Effector memory CD8-positive, alpha-beta T cell (primary cell): Measurements from ENCODE around the gene ATP6V1F.

ENCODE experiments used
- ATAC-seq: fragments of 150-1000 bp; cut with Tn5 transposase; replicated peaks from 2 replicates; pipeline ENCODE4 v1.10.0; 2021; ENCODE audit warnings: mild to moderate bottlenecking, moderate library complexity
- DNase-seq, 3 experiments: peaks; one replicate each; pipeline ENCODE4 v3.0.0; 2021
- H3K27ac Mint-ChIP-seq, 2 donors: one replicate each; pipeline ENCODE4 v1.8.0; 2022; ENCODE audit warnings: mild to moderate bottlenecking in 2 of 2, mixed read lengths in 2 of 2, moderate library complexity in 2 of 2
- H3K27me3 Mint-ChIP-seq, 2 donors: one replicate each; pipeline ENCODE4 v1.8.0; 2022; ENCODE audit warnings: mixed read lengths in 2 of 2
- H3K36me3 Mint-ChIP-seq: one replicate; pipeline ENCODE4 v1.8.0; 2022; ENCODE audit warnings: mild to moderate bottlenecking, moderate library complexity, mixed read lengths; ENCODE audit not compliant: insufficient read depth
- H3K4me1 Mint-ChIP-seq, 2 donors: one replicate each; pipeline ENCODE4 v1.8.0; 2022; ENCODE audit warnings: low read depth in 2 of 2, mixed read lengths in 2 of 2
- H3K4me3 Mint-ChIP-seq, 2 donors: one replicate each; pipeline ENCODE4 v1.8.0; 2022; ENCODE audit warnings: mild to moderate bottlenecking in 2 of 2, mixed read lengths in 2 of 2, moderate library complexity in 2 of 2
- H3K9me3 Mint-ChIP-seq, 2 donors: one replicate each; pipeline ENCODE4 v1.8.0; 2022; ENCODE audit warnings: mixed read lengths in 2 of 2

The ATP6V1F gene

DNA sequence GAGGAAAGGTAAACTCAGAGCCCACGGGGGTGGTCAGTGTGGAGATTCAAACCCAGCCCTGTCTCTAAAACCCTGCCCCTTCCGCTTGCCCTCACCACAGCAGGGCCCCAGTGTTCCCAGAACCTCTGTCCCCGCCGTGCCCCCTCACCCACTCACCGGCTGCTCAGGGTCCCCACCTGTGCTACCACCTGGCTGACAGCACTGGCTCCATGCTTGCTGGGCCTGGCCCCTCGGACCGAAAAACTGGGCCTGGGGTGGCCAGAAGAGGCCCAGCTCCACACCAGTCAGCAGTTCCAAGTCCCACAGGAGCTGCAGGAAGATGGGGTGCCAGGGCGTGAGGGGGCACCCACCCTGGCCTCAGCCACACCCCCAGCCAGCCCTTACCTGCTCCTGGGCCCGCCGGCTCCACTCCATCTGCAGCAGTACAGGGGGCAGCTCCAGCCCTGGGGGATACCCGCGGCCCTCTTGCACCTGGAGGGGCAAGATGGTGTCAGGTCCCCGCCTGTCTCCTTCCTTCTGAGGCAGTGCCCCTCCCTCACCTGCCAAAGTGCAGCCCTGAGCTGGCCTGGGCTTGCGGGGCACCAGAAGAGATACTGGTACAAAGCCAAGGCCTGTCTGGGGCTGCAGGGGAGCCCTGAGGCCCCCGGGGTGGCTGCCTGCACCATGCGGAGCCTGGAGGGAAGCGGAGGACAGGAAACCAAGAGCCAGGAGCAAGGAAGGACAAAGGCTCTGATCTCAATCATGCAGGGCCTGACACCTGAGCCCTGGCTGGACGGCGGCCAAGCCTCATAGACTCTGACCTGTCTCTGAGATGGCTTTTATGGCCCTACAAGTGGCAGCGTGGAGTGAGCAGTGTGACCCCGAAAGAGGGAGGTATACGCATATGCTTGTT is 11.7 kb downstream of the ATP6V1F start:
- H3K27me3 Mint-ChIP-seq, result peaks cover 0 to 13% of the 10 kb centered on the region in 2 donors
- no peak for ATAC-seq
- H3K9me3 Mint-ChIP-seq, result no peaks in the 10 kb centered on the region
- DNase-seq, result no peak
- H3K4me3 Mint-ChIP-seq, result no peak overlapping the region
- peaks cover 4 to 6% of the 10 kb centered on the region in 2 donors for H3K4me1 Mint-ChIP-seq
- no peak overlapping the region for H3K27ac Mint-ChIP-seq
- H3K36me3 Mint-ChIP-seq, result no peaks in the 10 kb centered on the region

DNA sequence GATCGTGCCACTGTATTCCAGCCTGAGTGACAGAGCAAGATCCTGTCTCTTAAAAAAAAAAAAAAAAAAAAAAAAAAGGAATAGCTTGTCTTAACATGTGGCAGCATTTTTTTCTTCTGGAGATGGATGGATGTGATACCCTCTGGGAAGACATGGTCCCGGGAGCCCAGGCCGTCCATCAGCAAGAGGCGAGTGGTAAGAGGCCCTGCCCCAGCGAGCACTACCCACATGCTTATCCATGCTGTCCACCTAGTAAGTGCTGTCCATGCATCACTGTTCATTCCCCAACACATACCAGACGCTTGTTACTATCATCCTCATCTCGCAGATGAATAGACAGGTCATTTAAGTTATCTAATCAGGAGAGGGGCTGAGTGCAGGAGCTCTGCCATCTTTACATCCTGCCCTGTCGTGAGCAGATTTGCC is 12.9 kb downstream of the ATP6V1F start:
- peak overlapping the region in 1 of 2 donors; percentile 2 for H3K27ac Mint-ChIP-seq
- no peaks in the 10 kb centered on the region for H3K4me1 Mint-ChIP-seq
- H3K4me3 Mint-ChIP-seq, result no peak overlapping the region
- DNase-seq (no peak), ATAC-seq (no peak)
- H3K27me3 Mint-ChIP-seq, result peaks cover 0 to 7% of the 10 kb centered on the region in 2 donors
- H3K36me3 Mint-ChIP-seq, result no peaks in the 10 kb centered on the region
- no peaks in the 10 kb centered on the region for H3K9me3 Mint-ChIP-seq

DNA sequence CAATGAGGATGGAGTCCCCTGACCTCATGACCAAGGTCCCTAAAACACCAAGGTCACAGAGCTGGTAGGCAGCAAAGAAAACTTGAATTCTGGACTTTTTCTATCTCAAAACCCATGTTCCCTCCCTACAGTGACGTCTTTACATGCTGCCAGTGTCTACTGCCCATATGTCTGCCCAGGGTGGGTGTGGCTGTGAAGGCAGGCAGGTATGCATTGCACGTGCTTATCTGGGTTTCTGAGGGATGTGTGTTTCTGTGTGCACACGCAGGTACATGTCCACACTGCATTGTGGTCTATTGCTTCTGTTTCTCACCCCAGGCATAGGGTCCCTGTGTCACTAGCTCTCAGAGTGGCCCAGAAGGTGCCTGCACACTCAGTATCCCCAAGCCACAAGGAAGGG is 13.5 kb downstream of the ATP6V1F start:
- H3K9me3 Mint-ChIP-seq, result no peaks in the 10 kb centered on the region
- no peak overlapping the region for H3K4me3 Mint-ChIP-seq
- ATAC-seq (no peak), DNase-seq (no peak)
- H3K27ac Mint-ChIP-seq, result peak overlapping the region in 1 of 2 donors; percentile 2
- peaks cover 0 to 1% of the 10 kb centered on the region in 2 donors for H3K27me3 Mint-ChIP-seq
- H3K36me3 Mint-ChIP-seq, result no peaks in the 10 kb centered on the region
- no peaks in the 10 kb centered on the region for H3K4me1 Mint-ChIP-seq

DNA sequence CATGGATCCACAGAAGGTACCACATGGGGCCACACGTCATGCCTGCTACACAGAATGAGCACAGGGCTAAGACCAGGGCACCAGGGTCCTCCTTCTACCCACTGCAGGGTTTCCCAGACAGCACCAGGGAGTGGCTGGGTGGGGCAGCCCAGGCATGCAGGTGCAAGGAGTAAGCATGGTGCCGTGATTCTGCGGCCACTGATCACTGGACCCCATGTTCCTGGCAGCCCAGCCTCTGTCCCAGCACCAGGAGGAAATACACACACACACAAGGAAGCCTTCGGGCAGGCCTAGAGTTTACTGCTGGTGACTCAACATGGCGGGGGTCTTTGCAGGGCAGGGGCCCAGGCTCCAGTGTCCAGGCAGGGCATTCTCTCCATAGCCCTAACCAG is 13.9 kb downstream of the ATP6V1F start:
- H3K27me3 Mint-ChIP-seq, result no peaks in the 10 kb centered on the region
- no peaks in the 10 kb centered on the region for H3K4me1 Mint-ChIP-seq
- ATAC-seq (no peak), DNase-seq (no peak)
- H3K36me3 Mint-ChIP-seq, result no peaks in the 10 kb centered on the region
- no peak overlapping the region for H3K4me3 Mint-ChIP-seq
- H3K9me3 Mint-ChIP-seq, result no peaks in the 10 kb centered on the region
- no peak overlapping the region for H3K27ac Mint-ChIP-seq

DNA sequence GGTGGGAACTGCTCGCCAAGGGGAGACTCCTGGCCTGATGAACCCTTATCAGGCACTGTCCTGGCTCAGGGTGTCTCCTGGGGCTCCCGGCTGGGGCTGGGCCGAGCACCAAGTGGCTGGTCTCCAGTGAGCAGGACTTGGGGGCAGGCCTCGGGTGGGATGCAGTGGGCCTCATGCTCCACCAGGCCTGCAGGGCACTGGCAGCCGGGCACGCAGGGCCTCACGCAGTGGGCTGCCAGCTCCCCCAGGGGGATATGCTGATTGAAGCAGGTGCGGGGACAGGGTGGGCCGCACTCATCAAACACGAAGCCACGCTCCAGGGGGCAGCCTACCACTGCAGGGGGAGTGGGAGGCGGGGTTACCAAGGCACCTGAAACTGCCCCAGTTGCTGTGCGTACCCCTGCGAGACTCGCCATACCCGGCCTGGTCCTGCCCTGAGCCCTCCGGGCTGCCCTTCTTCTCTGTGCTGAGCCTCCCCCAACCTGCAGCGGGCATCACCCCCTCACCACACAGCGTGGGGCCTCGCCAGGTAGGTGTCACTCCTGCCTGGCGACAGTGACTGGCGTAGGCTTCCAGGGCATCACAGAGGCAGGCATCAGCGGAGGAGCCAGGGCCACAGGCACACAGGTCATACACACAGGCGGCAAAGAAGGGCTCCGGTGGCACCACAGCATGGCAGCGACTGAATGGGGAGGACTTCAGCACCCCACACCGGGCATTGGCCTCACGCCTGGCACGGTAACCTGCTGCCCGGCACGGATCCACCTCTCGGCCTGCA is 14.5 kb downstream of the ATP6V1F start:
- no peak for DNase-seq
- Mint-ChIP-seq H3K36me3 (no peaks in the 10 kb centered on the region), H3K27me3 (no peaks in the 10 kb centered on the region), H3K4me3 (no peak overlapping the region), H3K9me3 (no peaks in the 10 kb centered on the region), H3K4me1 (no peaks in the 10 kb centered on the region), H3K27ac (no peak overlapping the region)
- no peak for ATAC-seq

DNA sequence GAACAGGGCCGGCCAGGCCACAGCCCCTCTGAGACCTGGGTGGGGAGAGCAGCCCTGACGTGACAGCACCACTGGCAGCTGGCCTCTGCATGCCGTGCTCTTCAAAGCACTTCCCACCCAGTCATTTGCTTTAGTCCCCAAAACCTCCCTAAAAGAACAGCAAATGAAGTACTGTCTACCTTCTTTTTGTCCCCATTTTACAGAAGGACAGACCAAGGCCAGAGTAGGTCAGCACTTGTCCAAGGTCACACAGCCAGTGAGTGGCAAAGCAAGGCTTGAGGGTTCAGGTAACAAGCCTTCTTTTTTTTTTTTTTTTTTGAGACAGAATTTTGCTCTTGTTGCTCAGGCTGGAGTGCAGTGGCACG is 15.1 kb downstream of the ATP6V1F start:
- no peaks in the 10 kb centered on the region for H3K27me3 Mint-ChIP-seq
- H3K9me3 Mint-ChIP-seq, result no peaks in the 10 kb centered on the region
- ATAC-seq (no peak), DNase-seq (no peak)
- no peaks in the 10 kb centered on the region for H3K36me3 Mint-ChIP-seq
- no peak overlapping the region for H3K27ac Mint-ChIP-seq
- no peak overlapping the region for H3K4me3 Mint-ChIP-seq
- H3K4me1 Mint-ChIP-seq, result no peaks in the 10 kb centered on the region

DNA sequence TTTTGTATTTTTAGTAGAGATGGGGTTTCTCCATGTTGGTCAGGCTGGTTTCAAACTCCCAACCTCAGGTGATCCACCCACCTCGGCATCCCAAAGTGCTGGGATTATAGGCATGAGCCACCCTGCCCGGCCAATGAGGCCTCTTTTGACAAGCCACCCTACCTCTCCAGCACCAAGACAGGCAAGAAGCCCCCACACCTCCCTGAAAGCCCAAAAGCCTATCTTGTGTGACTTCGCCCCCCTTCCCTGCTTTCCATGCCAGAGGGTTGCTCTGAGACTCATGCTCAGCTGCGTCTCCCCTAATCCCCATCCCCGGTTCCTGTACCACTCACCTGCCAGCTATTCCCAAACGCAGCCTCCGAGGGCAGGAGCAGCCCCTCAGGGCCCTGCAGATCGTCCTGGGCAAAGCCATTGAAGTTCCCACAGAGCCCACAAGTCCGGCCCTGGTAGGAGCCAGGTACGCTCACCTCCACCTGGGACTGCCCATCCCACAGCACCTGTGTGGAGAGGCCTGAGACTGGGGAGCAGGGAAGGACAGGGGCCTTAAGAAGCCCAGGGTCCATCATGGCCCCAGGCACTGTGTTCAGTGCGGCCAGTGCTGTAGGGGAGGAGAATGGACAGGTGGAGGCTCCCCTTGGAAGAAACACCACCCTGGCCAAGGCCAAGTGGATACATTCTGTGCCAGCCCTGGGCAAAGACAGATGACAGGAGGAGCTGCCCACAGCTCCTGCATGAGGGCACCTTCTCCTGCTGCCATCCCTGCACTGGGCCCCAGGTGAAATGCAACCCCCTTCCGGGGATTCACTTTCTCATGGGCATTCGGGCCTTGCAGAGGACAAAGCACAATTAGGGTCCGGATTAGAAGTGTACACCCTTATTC is 15.8 kb downstream of the ATP6V1F start:
- DNase-seq, result no peak
- Mint-ChIP-seq H3K9me3 (no peaks in the 10 kb centered on the region), H3K4me1 (peaks cover under 1% of the 10 kb centered on the region in 2 donors), H3K4me3 (no peak overlapping the region), H3K36me3 (no peaks in the 10 kb centered on the region), H3K27ac (no peak overlapping the region), H3K27me3 (no peaks in the 10 kb centered on the region)
- ATAC-seq, result no peak

DNA sequence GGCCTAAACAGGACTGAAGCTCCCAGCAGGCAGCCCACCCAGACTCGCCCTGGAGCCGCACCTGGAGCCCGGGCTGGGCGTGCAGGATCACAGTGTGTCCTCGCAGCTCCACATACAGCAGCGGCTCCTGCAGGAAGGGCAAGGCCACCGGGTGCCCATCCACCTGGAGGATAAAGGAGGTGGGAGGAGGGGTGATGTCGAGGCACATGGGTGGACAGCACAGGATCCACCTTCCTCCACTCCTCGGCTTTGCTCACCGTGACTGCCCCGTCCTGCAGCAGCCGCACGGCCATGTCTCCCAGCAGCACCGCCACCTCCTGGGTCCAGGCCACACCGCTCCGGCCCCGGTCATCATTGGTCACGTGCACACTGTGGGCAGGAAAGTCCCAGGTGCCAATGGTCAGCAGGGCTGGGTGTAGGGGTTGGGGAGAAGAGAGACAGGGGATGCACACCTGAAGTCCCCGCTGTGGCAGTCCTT is 16.8 kb downstream of the ATP6V1F start:
- Mint-ChIP-seq H3K36me3 (peaks cover 3% of the 10 kb centered on the region), H3K27me3 (no peaks in the 10 kb centered on the region), H3K4me3 (no peak overlapping the region), H3K27ac (no peak overlapping the region), H3K9me3 (no peaks in the 10 kb centered on the region), H3K4me1 (peaks cover 3 to 5% of the 10 kb centered on the region in 2 donors)
- DNase-seq (no peak), ATAC-seq (no peak)

DNA sequence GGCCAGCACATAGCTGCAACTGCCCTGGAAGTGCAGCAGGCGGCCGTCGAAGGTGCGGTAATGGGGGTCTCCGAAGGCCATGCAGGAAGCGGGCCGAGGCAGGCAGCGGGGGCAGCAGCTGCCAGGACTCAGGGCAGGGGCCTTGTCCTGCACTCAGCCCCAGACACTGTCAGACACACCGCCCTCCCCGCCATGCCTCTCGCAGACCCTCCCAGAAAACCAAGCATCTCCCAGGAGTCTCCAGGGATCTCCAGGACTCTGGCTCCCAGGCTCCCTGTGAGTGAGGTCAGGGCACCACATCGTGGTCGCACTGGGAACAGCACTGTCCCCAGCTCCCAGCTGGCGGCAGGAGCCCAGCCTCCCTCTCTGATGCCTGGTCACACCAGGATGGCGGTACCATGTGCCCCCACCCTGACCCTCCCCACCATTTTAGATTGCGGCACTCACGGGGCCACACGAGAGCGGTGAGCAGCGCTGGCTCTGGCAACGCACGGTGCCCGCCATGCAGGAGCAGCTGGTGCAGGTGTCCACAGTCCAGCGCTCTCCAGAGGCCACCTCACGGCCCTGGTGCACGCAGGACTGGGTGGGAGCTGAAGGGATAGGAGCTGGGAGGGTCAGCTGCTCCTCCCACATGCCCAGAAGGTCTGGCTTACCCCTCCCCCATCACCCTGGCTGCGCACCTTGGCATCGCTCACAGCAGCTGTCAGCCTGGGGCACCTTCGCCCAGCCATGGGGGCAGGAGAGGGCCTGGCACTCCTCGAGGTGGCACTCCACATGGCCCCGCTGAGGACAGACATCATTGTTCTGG is 17.5 kb downstream of the ATP6V1F start:
- DNase-seq (no peak), ATAC-seq (no peak)
- H3K4me3 Mint-ChIP-seq, result no peak overlapping the region
- H3K9me3 Mint-ChIP-seq, result no peaks in the 10 kb centered on the region
- no peak overlapping the region for H3K27ac Mint-ChIP-seq
- peaks cover 3 to 5% of the 10 kb centered on the region in 2 donors for H3K4me1 Mint-ChIP-seq
- peaks cover 0 to under 1% of the 10 kb centered on the region in 2 donors for H3K27me3 Mint-ChIP-seq
- peaks cover 3% of the 10 kb centered on the region for H3K36me3 Mint-ChIP-seq

DNA sequence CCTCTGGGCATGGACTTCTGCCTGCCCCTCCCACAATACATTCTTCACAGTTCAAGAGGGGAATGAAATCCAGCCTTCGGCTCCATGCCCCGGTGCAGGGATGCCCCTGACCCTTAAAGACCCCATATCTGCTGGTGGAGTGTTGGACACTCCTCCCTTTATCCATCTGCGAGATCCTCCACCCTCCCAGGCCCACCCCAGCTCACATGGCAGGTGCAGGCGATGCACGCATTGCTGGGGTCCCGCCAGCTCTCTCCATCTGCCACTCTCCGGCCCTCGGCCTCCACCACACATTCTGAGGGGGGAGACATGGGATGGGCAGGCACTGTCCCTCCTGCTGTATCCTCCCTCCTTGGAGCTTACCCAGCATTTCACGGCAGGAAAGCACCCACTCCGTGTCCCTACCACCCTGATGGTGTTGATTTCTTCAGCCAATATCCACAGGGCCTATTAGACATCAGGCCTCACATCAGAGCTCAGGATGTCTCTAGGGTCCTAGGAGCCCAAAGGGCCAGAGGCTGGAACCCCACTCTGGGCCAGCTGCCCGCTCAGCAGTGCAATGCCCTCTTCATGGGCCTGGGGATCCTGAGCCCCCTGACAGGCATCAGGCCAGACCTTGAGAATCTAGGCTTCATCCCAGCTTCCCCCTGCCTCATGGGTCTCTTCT is 18.3 kb downstream of the ATP6V1F start:
- no peaks in the 10 kb centered on the region for H3K9me3 Mint-ChIP-seq
- DNase-seq, result no peak
- no peak overlapping the region for H3K4me3 Mint-ChIP-seq
- no peak overlapping the region for H3K27ac Mint-ChIP-seq
- peaks cover 3% of the 10 kb centered on the region for H3K36me3 Mint-ChIP-seq
- H3K27me3 Mint-ChIP-seq, result peaks cover 4 to 9% of the 10 kb centered on the region in 2 donors
- no peak for ATAC-seq
- H3K4me1 Mint-ChIP-seq, result peaks cover 3 to 5% of the 10 kb centered on the region in 2 donors

DNA sequence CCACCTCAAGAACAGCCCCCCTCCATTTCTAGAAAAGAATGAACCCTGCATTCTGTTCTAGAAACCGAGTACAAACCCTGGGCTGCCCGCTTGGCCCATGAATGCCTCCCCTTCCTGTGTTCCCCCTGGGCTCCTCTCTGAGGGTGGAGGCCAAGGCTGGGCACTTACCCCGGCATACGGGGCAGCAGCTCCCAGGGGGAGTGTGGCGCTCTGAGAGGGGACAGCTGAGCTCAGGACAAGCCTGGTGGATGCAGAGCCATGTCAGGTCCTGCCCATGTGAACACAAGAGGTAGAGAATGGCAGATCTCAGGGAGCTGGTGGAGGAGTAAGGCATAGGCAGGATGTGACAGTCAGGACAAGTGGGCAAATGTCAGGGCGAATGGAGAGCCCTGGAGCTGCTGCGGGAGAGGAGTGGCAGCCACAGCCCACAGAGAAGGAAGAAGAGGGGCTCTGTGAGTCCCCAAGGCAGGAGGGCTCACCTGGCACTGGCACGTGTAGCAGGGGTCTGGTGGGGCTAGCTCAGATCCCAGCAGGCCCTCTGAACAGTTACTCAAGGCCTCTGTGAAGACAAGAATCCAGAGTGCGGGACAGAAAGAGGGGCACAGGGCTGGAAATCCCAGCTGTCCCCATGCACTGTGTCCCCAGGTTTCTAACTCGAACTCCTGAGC is 18.9 kb downstream of the ATP6V1F start:
- H3K9me3 Mint-ChIP-seq, result no peaks in the 10 kb centered on the region
- peaks cover 3 to 5% of the 10 kb centered on the region in 2 donors for H3K4me1 Mint-ChIP-seq
- peaks cover 4 to 12% of the 10 kb centered on the region in 2 donors for H3K27me3 Mint-ChIP-seq
- ATAC-seq, result no peak
- peaks cover 3% of the 10 kb centered on the region for H3K36me3 Mint-ChIP-seq
- no peak overlapping the region for H3K4me3 Mint-ChIP-seq
- DNase-seq, result no peak
- H3K27ac Mint-ChIP-seq, result peak overlapping the region in 1 of 2 donors; percentile 57

DNA sequence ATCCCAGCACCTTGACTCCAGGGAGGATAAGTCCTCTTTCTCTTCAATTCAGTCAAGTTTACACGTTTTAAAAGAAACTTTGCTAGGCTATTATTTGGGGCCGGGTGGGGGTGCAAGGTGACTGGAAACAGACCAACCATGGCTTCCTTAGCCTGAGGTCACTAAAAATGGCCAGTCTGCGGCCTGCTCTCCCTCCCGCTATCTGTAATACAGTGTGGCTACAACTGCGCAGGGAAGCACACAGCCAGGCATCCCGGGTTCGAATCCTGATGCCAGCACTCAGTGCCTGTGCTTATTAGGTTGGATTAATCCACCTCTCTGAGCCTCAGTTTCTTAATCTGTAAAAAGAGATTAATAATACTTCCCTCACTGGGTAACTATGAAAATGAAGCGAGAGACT is 19.5 kb downstream of the ATP6V1F start:
- H3K4me3 Mint-ChIP-seq, result no peak overlapping the region
- H3K36me3 Mint-ChIP-seq, result peaks cover 3% of the 10 kb centered on the region
- no peaks in the 10 kb centered on the region for H3K9me3 Mint-ChIP-seq
- DNase-seq, result no peak
- ATAC-seq, result no peak
- no peak overlapping the region for H3K27ac Mint-ChIP-seq
- peaks cover 3 to 5% of the 10 kb centered on the region in 2 donors for H3K4me1 Mint-ChIP-seq
- H3K27me3 Mint-ChIP-seq, result peaks cover 4 to 12% of the 10 kb centered on the region in 2 donors
